A172 (cell line): ENCODE data around the gene SKAP1. TPM values are rescaled to one million over a fixed set of nuclear protein-coding genes. Genes with fewer than 3 reads are reported as not detected.
A peak's percentile ranks its signal among the peaks of the same experiment; 100 is the strongest.

Source experiments
- DNase-seq: peaks from one replicate; pipeline ENCODE4 v3.0.0-alpha.2; 2015; ENCODE audit warnings: low spot score
- total RNA-seq: library from RNA; depleted of rRNA; stranded (reverse); fragments of >200 nt; shearing (Covaris generic); gene quantifications from 2 replicates; pipeline ENCODE4 v1.2.3, GENCODE V29; 2014

The SKAP1 gene
- total RNA-seq, 1 experiment from 2014 or later: 2.6 TPM

GRCh38 chr17:48148029-48148770, 281.8 kb downstream of the SKAP1 start:
- no peak for DNase-seq

GRCh38 chr17:48144976-48145798, 284.8 kb downstream of the SKAP1 start:
- DNase-seq: no peak

- no peak for DNase-seq
These were observed 285.8 kb downstream of the SKAP1 start for GRCh38 chr17:48144231-48144630.

GRCh38 chr17:48143629-48144028, 286.4 kb downstream of the SKAP1 start:
- DNase-seq: no peak

- DNase-seq: no peak
These were observed 290.1 kb downstream of the SKAP1 start for GRCh38 chr17:48139944-48140343.

- no peak for DNase-seq
These were observed 292.4 kb downstream of the SKAP1 start for GRCh38 chr17:48137656-48138055.

- DNase-seq: no peak
These were observed 295.0 kb downstream of the SKAP1 start for GRCh38 chr17:48134912-48135480.

- DNase-seq: no peak
These were observed 297.6 kb downstream of the SKAP1 start for GRCh38 chr17:48132385-48132784.

GRCh38 chr17:48131216-48131824, 298.7 kb downstream of the SKAP1 start:
- DNase-seq: peak; percentile 83

GRCh38 chr17:48129981-48130380, 300.0 kb downstream of the SKAP1 start:
- no peak for DNase-seq

- DNase-seq: no peak
These were observed 301.6 kb downstream of the SKAP1 start for GRCh38 chr17:48128400-48128799.

- DNase-seq: peak; percentile 86
These were observed 302.5 kb downstream of the SKAP1 start for GRCh38 chr17:48127371-48128051.

GRCh38 chr17:48126532-48126850, 303.5 kb downstream of the SKAP1 start:
- DNase-seq: no peak

- no peak for DNase-seq
These were observed 304.0 kb downstream of the SKAP1 start for GRCh38 chr17:48125829-48126531.

GRCh38 chr17:48123776-48124388, 306.1 kb downstream of the SKAP1 start:
- no peak for DNase-seq

- DNase-seq: no peak
These were observed 306.9 kb downstream of the SKAP1 start for GRCh38 chr17:48123111-48123510.

GRCh38 chr17:48122665-48123045, 307.4 kb downstream of the SKAP1 start:
- no peak for DNase-seq

GRCh38 chr17:48121923-48122664, 307.9 kb downstream of the SKAP1 start:
- no peak for DNase-seq

- no peak for DNase-seq
These were observed 316.8 kb downstream of the SKAP1 start for GRCh38 chr17:48113201-48113676.

GRCh38 chr17:48111937-48112241, 318.1 kb downstream of the SKAP1 start:
- DNase-seq: no peak
